HPDE6-E6E7 (cell line): ENCODE measurements around the gene GSTA2.
"Not testable (repeated sequence)": the region's sequence is repeated elsewhere in the genome, so short reads cannot be mapped to it uniquely, and the experiment has no call there.

Experiments
- DNase-seq: peaks from one replicate; pipeline ENCODE4 v3.0.0; 2011; ENCODE audit warnings: missing footprints; ENCODE audit errors: extremely low spot score

GSTA2 gene

GRCh38 chr6:52760105-52760765, 3.0 kb downstream of the GSTA2 start:
- DNase-seq = no peak

- no peak for DNase-seq
These were observed 4.2 kb downstream of the GSTA2 start for GRCh38 chr6:52759085-52759484.

GRCh38 chr6:52757651-52758338, 5.5 kb downstream of the GSTA2 start:
- DNase-seq = not testable (repeated sequence)

GRCh38 chr6:52754443-52754842, 8.8 kb downstream of the GSTA2 start:
- no peak for DNase-seq

- DNase-seq = not testable (repeated sequence)
These were observed 10.1 kb downstream of the GSTA2 start for GRCh38 chr6:52753137-52753536.

- DNase-seq = no peak
These were observed 11.0 kb downstream of the GSTA2 start for GRCh38 chr6:52752310-52752709.

- no peak for DNase-seq
These were observed 13.6 kb downstream of the GSTA2 start for GRCh38 chr6:52749556-52750152.

GRCh38 chr6:52747301-52747700, 16.0 kb downstream of the GSTA2 start:
- not testable (repeated sequence) for DNase-seq

- DNase-seq = no peak
These were observed 17.1 kb downstream of the GSTA2 start for GRCh38 chr6:52746213-52746612.

GRCh38 chr6:52745764-52746201, 17.5 kb downstream of the GSTA2 start:
- no peak for DNase-seq

GRCh38 chr6:52741872-52742271, 21.4 kb downstream of the GSTA2 start:
- no peak for DNase-seq

- DNase-seq = no peak
These were observed 23.6 kb downstream of the GSTA2 start for GRCh38 chr6:52739627-52740026.

- no peak for DNase-seq
These were observed 24.1 kb downstream of the GSTA2 start for GRCh38 chr6:52739134-52739533.

GRCh38 chr6:52736145-52736544, 27.1 kb downstream of the GSTA2 start:
- no peak for DNase-seq

- no peak for DNase-seq
These were observed 28.2 kb downstream of the GSTA2 start for GRCh38 chr6:52735071-52735470.

- DNase-seq = no peak
These were observed 29.2 kb downstream of the GSTA2 start for GRCh38 chr6:52734072-52734471.

GRCh38 chr6:52733172-52733571, 30.1 kb downstream of the GSTA2 start:
- DNase-seq = no peak

GRCh38 chr6:52731719-52732118, 31.6 kb downstream of the GSTA2 start:
- no peak for DNase-seq

- DNase-seq = no peak
These were observed 33.7 kb downstream of the GSTA2 start for GRCh38 chr6:52729576-52729975.

GRCh38 chr6:52728394-52728793, 34.9 kb downstream of the GSTA2 start:
- no peak for DNase-seq

GRCh38 chr6:52727908-52728307, 35.4 kb downstream of the GSTA2 start:
- DNase-seq = no peak

- DNase-seq = no peak
These were observed 36.3 kb downstream of the GSTA2 start for GRCh38 chr6:52726741-52727535.
